ENCODE data around the gene TBC1D9B.

The TBC1D9B gene

GRCh38 chr5:179912386-179912785 is 4.7 kb upstream of the TBC1D9B start:
- no peak overlapping the region for H3K4me3 ChIP-seq (ENCODE audit: low read depth, low read length)
- POLR2A ChIA-PET: no interaction called here
- TF ChIP-seq CTCF (IDR thresholded peaks at IDR 0.05; ENCODE audit: insufficient read depth, low read length, missing control alignments): no peak
- CTCF ChIA-PET: interaction anchor here (0.7 kb wide), 1 partner anchor 10 kb away, joined by 3 read pairs; no protein-coding TSS in a partner anchor
- no peak for DNase-seq (ENCODE audit: low read depth, low spot score)

GRCh38 chr5:179909224-179909623 is 1.5 kb upstream of the TBC1D9B start:
- no peak for DNase-seq (ENCODE audit: low read depth, low spot score)
- no peak for TF ChIP-seq CTCF (IDR thresholded peaks at IDR 0.05; ENCODE audit: insufficient read depth, low read length, missing control alignments)
- POLR2A ChIA-PET: no interaction called here
- CTCF ChIA-PET: interaction anchor here (1.1 to 2.4 kb wide), 6 partner anchors 9 to 146 kb away, joined by 3 to 10 read pairs (median 6); no protein-coding TSS in a partner anchor
- no peak overlapping the region for H3K4me3 ChIP-seq (ENCODE audit: low read depth, low read length)

GRCh38 chr5:179908528-179908927 is 831 bp upstream of the TBC1D9B start:
- CTCF ChIA-PET: interaction anchor here (0.6 to 2.4 kb wide), 16 partner anchors 8 to 187 kb away, joined by 3 to 10 read pairs (median 5); partner anchors contain the start of gene LTC4S
- no peak overlapping the region for H3K4me3 ChIP-seq (ENCODE audit: low read depth, low read length)
- TF ChIP-seq CTCF (IDR thresholded peaks at IDR 0.05; ENCODE audit: insufficient read depth, low read length, missing control alignments): peak; percentile 5
- POLR2A ChIA-PET: no interaction called here
- DNase-seq (ENCODE audit: low read depth, low spot score): no peak

GRCh38 chr5:179906795-179907555 is 722 bp downstream of the TBC1D9B start:
- no peak for DNase-seq (ENCODE audit: low read depth, low spot score)
- ChIA-PET CTCF (interaction anchor here (0.7 to 3.1 kb wide), 11 partner anchors 9 to 186 kb away, joined by 3 to 14 read pairs (median 4); no protein-coding TSS in a partner anchor), POLR2A (interaction anchor here (1.0 kb wide), 1 partner anchor 14 kb away, joined by 3 read pairs; no protein-coding TSS in a partner anchor)
- H3K4me3 ChIP-seq (ENCODE audit: low read depth, low read length): peak overlapping the region; percentile 83
- TF ChIP-seq CTCF (IDR thresholded peaks at IDR 0.05; ENCODE audit: insufficient read depth, low read length, missing control alignments): no peak

- ChIA-PET CTCF (interaction anchor here (0.6 to 3.1 kb wide), 12 partner anchors 9 to 186 kb away, joined by 3 to 14 read pairs (median 4); no protein-coding TSS in a partner anchor), POLR2A (interaction anchor here (1.0 kb wide), 1 partner anchor 14 kb away, joined by 3 read pairs; no protein-coding TSS in a partner anchor)
Observed at GRCh38 chr5:179906294-179906794, 1.4 kb downstream of the TBC1D9B start.

More at GRCh38 chr5:179906294-179906794, 1.4 kb downstream of the TBC1D9B start:
- no peak for DNase-seq (ENCODE audit: low read depth, low spot score)
- peak overlapping the region; percentile 83 for H3K4me3 ChIP-seq (ENCODE audit: low read depth, low read length)
- no peak for TF ChIP-seq CTCF (IDR thresholded peaks at IDR 0.05; ENCODE audit: insufficient read depth, low read length, missing control alignments)

Measured in AG04449 (cell line).